GM12864 (cell line): ENCODE measurements around the gene PREX1.

ENCODE experiments used
- DNase-seq: peaks from one replicate; pipeline ENCODE4 v3.0.0-alpha.2; 2011; ENCODE audit warnings: low read depth
- H3K4me3 ChIP-seq: 2 replicates; pipeline ENCODE4 v1.5.1; 2011; ENCODE audit warnings: mild to moderate bottlenecking, low read depth, low read length, control low read depth
- CTCF ChIP-seq: IDR thresholded peaks from 2 replicates; pipeline ENCODE4 v1.5.1; 2011; ENCODE audit warnings: low read depth, mild to moderate bottlenecking, moderate library complexity, low read length, control low read depth, inconsistent platforms; ENCODE audit errors: missing control alignments

Gene PREX1

DNA sequence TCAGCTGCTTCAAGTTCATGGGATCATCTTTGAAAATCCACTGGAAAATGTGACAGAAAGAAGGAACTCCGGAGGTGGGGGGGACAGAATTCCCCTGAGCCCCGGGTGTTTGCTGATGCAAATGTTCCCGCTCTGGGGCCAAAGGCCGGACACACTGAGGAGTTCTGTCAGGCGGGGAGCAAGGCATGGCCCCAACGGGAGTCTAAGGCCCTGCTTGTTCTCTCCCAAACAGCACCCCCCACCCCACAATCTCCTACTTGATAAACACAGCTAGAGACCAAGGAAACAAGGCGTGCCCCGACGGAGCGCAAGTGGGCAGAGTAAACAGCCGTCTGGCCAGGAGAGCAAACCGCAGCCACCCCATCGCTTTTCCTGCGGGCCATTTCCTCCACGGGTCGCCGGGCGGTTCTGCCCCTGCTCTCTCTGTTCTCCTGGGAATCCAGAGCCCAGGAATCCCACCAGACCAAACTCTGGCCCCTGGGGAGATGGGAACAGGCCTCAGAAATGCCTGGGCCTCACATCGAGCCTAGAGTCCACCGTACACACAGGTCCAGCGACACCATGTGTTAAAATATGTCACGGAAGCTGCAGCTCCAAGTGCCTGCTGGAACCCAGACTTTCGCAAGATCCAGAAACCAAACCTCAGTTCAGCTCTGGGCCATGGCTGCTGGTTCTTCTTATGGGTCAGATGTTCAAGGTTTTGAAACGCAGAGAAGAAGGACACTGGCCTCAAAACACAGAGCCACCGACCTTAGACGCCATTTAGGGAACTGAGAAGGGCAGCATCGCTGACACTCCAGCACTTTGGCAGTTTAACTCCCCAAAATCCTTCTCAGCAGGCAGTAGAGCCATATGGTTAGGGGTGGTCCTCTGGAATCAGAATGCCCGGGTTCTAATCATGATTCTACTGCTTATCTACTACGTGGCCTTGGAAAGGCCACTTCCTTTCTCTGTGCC is 104.2 kb downstream of the PREX1 start:
- peak; percentile 8 for TF ChIP-seq CTCF
- no peak for DNase-seq
- no peak overlapping the region for H3K4me3 ChIP-seq

GRCh38 chr20:48722737-48723191 is 105.0 kb downstream of the PREX1 start:
- no peak for DNase-seq
- no peak overlapping the region; the same call in 1 of the 2 replicates for H3K4me3 ChIP-seq
- peak; percentile 13 for TF ChIP-seq CTCF

GRCh38 chr20:48722002-48722731 is 105.6 kb downstream of the PREX1 start:
- peak; percentile 63 for DNase-seq
- TF ChIP-seq CTCF: no peak
- no peak overlapping the region; the same call in 1 of the 2 replicates for H3K4me3 ChIP-seq

- no peak for TF ChIP-seq CTCF
- DNase-seq: no peak
- no peak overlapping the region for H3K4me3 ChIP-seq
Measured at GRCh38 chr20:48721324-48722001, 106.3 kb downstream of the PREX1 start.

- no peak for TF ChIP-seq CTCF
- DNase-seq: no peak
- no peak overlapping the region for H3K4me3 ChIP-seq
Measured at GRCh38 chr20:48720256-48720985, 107.4 kb downstream of the PREX1 start.

GRCh38 chr20:48719598-48720255 is 108.1 kb downstream of the PREX1 start:
- no peak for TF ChIP-seq CTCF
- H3K4me3 ChIP-seq: no peak overlapping the region
- no peak for DNase-seq
